Upper lobe of right lung (tissue), 1 donor: Measurements from ENCODE around the gene KPNA6. TPM values are rescaled to one million over a fixed set of nuclear protein-coding genes. Genes with fewer than 3 reads are reported as not detected.
"Not testable (repeated sequence)": the region's sequence is repeated elsewhere in the genome, so short reads cannot be mapped to it uniquely, and the experiment has no call there.

Experiments
- ATAC-seq: fragments of 200-7000 bp; cut with Tn5 transposase; one replicate; pipeline ENCODE4 v1.9.1; 2020; ENCODE audit warnings: mild to moderate bottlenecking, moderate library complexity
- DNase-seq: peaks from one replicate; pipeline ENCODE4 v3.0.0-alpha.2; 2020
- H3K27ac ChIP-seq: fragments of 200-600 bp; one replicate; pipeline ENCODE4 v1.8.0; 2022
- H3K27me3 ChIP-seq: fragments of 200-600 bp; one replicate; pipeline ENCODE4 v1.8.0; 2022; ENCODE audit warnings: mild to moderate bottlenecking
- H3K36me3 ChIP-seq: fragments of 200-600 bp; one replicate; pipeline ENCODE4 v1.8.0; 2022
- H3K4me1 ChIP-seq: fragments of 200-600 bp; one replicate; pipeline ENCODE4 v1.8.0; 2022
- H3K4me3 ChIP-seq: fragments of 200-600 bp; one replicate; pipeline ENCODE4 v1.8.0; 2022; ENCODE audit warnings: mild to moderate bottlenecking
- H3K9me3 ChIP-seq: fragments of 200-600 bp; one replicate; pipeline ENCODE4 v1.8.0; 2022
- intact Hi-C: fragments of 100-400 bp; cut with DNase I; formaldehyde crosslinking; loops from one replicate; pipeline ENCODE4 v1.11.0; 2022
- total RNA-seq: library from RNA; stranded (reverse); fragmentation: NEBNext Ultra II Directional; extraction: Animal tissue kit (Norgen Biotek cat#: 25700); gene quantifications from one replicate; pipeline ENCODE4 v1.2.1, GENCODE V29; 2021
- TF ChIP-seq, protein P1 (sequence below): fragments of 200-600 bp; IDR thresholded peaks from one replicate; pipeline ENCODE4 v1.8.0; 2022; ENCODE audit warnings: antibody characterized with exemption
- donor health status: DM: no; HTN: yes; CAD: no; lungs with severe emphysema.

Gene KPNA6
- total RNA-seq, 1 donor from 2014 or later, result 69.2 TPM

- no peak for DNase-seq
- H3K9me3 ChIP-seq, result no peaks in the 10 kb centered on the region
- no peak for ATAC-seq
These were observed 2.5 kb upstream of the KPNA6 start for GRCh38 chr1:32105338-32105737.

DNA sequence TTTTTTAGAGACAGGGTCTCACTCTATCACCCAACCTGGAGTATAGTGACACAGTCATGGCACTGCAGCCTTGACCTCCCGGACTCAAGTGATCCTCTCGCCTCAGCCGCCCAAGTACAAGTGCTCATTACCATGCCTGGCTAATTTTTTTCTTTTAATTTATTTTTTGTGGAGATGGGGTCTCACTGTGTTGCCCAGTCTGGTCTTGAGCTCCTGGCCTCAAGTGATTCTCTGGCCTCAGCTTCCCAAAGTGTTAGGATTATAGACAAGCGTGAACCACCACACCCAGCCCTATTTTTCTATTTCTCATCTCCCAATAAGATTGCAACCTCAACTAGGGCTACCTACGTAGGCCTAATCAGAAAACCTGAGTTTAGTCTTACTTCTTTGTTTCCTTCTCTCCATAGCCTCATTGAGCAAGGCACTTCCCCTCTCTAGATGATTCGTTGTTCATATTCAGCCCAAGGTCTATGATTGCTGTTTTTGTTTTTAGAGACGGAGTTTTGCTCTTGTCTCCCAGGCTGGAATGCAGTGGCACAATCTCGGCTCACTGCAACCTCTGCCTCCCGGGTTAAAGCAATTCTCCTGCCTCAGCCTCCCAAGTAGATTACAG, 1.1 kb upstream of the KPNA6 start:
- H3K4me1 ChIP-seq, result peaks cover 28% of the 10 kb centered on the region
- peaks cover 9% of the 10 kb centered on the region for H3K36me3 ChIP-seq
- H3K9me3 ChIP-seq, result no peaks in the 10 kb centered on the region
- ATAC-seq (no peak), DNase-seq (no peak)
- peak overlapping the region; percentile 87 for H3K4me3 ChIP-seq
- TF ChIP-seq, protein P1, sequence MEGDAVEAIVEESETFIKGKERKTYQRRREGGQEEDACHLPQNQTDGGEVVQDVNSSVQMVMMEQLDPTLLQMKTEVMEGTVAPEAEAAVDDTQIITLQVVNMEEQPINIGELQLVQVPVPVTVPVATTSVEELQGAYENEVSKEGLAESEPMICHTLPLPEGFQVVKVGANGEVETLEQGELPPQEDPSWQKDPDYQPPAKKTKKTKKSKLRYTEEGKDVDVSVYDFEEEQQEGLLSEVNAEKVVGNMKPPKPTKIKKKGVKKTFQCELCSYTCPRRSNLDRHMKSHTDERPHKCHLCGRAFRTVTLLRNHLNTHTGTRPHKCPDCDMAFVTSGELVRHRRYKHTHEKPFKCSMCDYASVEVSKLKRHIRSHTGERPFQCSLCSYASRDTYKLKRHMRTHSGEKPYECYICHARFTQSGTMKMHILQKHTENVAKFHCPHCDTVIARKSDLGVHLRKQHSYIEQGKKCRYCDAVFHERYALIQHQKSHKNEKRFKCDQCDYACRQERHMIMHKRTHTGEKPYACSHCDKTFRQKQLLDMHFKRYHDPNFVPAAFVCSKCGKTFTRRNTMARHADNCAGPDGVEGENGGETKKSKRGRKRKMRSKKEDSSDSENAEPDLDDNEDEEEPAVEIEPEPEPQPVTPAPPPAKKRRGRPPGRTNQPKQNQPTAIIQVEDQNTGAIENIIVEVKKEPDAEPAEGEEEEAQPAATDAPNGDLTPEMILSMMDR, result no peak
- no peak overlapping the region for H3K27ac ChIP-seq
- intact Hi-C loops, result no loop called here
- H3K27me3 ChIP-seq, result no peaks in the 10 kb centered on the region

More at GRCh38 chr1:32105338-32105737, 2.5 kb upstream of the KPNA6 start:
- H3K27me3 ChIP-seq, result no peaks in the 10 kb centered on the region
- intact Hi-C loops, result no loop called here
- peaks cover 19% of the 10 kb centered on the region for H3K36me3 ChIP-seq
- H3K4me1 ChIP-seq, result peaks cover 15% of the 10 kb centered on the region
- no peak overlapping the region for H3K4me3 ChIP-seq
- TF ChIP-seq, protein P1, result no peak
- no peak overlapping the region for H3K27ac ChIP-seq

DNA sequence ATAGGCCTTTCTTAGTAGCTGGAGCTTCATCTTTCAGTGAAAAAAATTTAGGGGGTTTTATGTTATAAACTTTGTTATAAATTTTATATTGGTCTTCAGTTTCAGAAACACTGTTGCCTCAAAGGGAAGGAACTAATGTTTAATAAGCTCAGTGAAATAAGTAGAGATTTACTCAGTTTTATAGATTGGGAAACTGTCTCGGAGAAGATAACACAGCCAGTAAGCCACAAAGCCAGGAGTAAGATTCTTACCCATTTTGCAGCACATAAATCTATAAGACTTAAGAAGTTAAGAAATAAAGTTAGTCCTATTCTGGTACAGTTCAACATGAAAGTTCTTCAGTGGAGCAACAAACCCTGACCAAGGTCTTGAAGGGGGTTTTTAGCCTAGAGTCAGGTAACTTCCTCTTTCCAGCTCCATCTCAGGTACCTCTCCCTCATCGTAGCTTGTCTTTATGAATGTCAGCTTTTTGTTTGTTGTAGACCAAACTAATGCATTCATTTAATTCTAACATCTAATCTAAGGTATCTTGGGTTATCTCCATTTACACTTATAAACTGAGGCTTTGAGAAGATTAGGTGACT, 3.3 kb downstream of the KPNA6 start:
- intact Hi-C loops, result no loop called here
- Histone ChIP-seq H3K4me1 (peaks cover 36% of the 10 kb centered on the region), H3K4me3 (no peak overlapping the region), H3K27ac (no peak overlapping the region), H3K36me3 (no peaks in the 10 kb centered on the region), H3K9me3 (no peaks in the 10 kb centered on the region), H3K27me3 (no peaks in the 10 kb centered on the region)
- ATAC-seq (no peak), DNase-seq (no peak)
- TF ChIP-seq, protein P1, result no peak

GRCh38 chr1:32111789-32112188, 3.9 kb downstream of the KPNA6 start:
- H3K27me3 ChIP-seq, result no peaks in the 10 kb centered on the region
- H3K9me3 ChIP-seq, result no peaks in the 10 kb centered on the region
- no peak for DNase-seq
- intact Hi-C loops, result no loop called here
- H3K36me3 ChIP-seq, result no peaks in the 10 kb centered on the region
- H3K4me1 ChIP-seq, result peaks cover 36% of the 10 kb centered on the region
- H3K27ac ChIP-seq, result no peak overlapping the region
- TF ChIP-seq, protein P1, result no peak
- no peak for ATAC-seq
- no peak overlapping the region for H3K4me3 ChIP-seq

DNA sequence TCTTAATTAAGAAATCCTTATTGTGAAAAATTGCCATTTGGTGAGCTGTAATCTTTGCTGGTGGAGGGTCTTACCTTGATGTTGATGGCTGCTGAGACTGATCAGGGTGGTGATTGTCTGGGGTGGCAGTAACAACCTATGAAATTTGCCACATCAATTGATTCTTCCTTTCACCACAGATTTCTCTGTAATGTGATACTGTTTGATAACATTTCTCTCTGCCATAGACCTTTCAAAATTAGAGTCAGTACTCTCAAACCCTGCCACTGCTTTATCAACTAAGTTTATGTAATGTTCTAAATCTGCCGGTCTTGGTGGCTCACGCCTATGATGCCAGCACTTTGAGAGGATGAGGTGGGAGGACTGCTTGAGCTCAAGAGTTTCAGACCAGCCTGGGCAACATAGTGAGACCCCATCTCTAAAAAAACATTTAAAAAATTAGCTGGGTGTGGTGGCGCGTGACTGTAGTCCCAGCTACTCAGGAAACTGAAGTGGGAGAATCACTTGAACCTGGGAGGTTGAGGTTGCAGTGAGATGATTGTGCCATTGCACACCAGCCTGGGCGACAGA, 5.0 kb downstream of the KPNA6 start:
- no peaks in the 10 kb centered on the region for H3K27me3 ChIP-seq
- H3K4me3 ChIP-seq, result no peak overlapping the region
- no peaks in the 10 kb centered on the region for H3K9me3 ChIP-seq
- H3K36me3 ChIP-seq, result no peaks in the 10 kb centered on the region
- intact Hi-C loops, result no loop called here
- ATAC-seq, result no peak
- H3K27ac ChIP-seq, result no peak overlapping the region
- no peak for DNase-seq
- H3K4me1 ChIP-seq, result peaks cover 36% of the 10 kb centered on the region
- TF ChIP-seq, protein P1, result no peak

DNA sequence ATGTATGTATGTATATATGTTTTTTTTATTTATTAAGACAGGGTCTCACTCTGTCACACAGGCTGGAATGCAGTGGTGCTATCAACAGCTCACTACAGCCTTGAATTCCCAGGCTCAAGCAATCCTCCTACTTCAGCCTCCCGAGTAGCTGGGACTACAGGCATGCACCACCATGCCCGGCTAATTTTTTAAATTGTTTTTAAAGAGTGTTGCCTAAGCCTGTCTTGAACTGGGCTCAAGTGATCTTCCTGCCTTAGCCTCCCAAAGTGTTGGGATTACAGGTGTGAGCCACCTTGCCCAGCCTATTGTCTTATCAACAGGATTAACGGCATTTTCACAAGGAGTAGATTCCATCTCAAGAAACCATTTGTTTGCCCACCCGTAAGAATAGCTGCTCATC, 5.6 kb downstream of the KPNA6 start:
- DNase-seq, H3K36me3 ChIP-seq, ATAC-seq, H3K27me3 ChIP-seq, H3K4me3 ChIP-seq, H3K27ac ChIP-seq, H3K9me3 ChIP-seq, intact Hi-C loops: not testable (repeated sequence)
- H3K4me1 ChIP-seq, result peaks cover 36% of the 10 kb centered on the region
